ENCODE data around the gene BCL2L14.
A peak's percentile ranks its signal among the peaks of the same experiment; 100 is the strongest.

The BCL2L14 gene

GRCh38 chr12:12070674-12071656 is at the start of gene BCL2L14:
Gene BCL2L14, plus strand, starts transcription at chr12:12070939. Its CDS starts 8,367 bp downstream, at chr12:12079306.
- peak; percentile 19 for DNase-seq

GRCh38 chr12:12022306-12022936 is 48.3 kb upstream of the BCL2L14 start:
- DNase-seq = no peak

GRCh38 chr12:12023456-12023855 is 47.3 kb upstream of the BCL2L14 start:
- no peak for DNase-seq

GRCh38 chr12:12024911-12025682 is 45.6 kb upstream of the BCL2L14 start:
- DNase-seq = peak; percentile 43

- DNase-seq = no peak
Measured at GRCh38 chr12:12025799-12026386, 44.8 kb upstream of the BCL2L14 start.

- no peak for DNase-seq
Measured at GRCh38 chr12:12028668-12029402, 41.9 kb upstream of the BCL2L14 start.

- no peak for DNase-seq
Measured at GRCh38 chr12:12029653-12030052, 41.1 kb upstream of the BCL2L14 start.

GRCh38 chr12:12032260-12032791 is 38.4 kb upstream of the BCL2L14 start:
- peak; percentile 10 for DNase-seq

GRCh38 chr12:12032851-12033797 is 37.6 kb upstream of the BCL2L14 start:
- DNase-seq = peak; percentile 72

GRCh38 chr12:12033824-12034223 is 36.9 kb upstream of the BCL2L14 start:
- no peak for DNase-seq

GRCh38 chr12:12034344-12034743 is 36.4 kb upstream of the BCL2L14 start:
- DNase-seq = no peak

- no peak for DNase-seq
Measured at GRCh38 chr12:12035229-12035628, 35.5 kb upstream of the BCL2L14 start.

- no peak for DNase-seq
Measured at GRCh38 chr12:12036901-12037300, 33.8 kb upstream of the BCL2L14 start.

GRCh38 chr12:12039897-12040296 is 30.8 kb upstream of the BCL2L14 start:
- no peak for DNase-seq

GRCh38 chr12:12046401-12046800 is 24.3 kb upstream of the BCL2L14 start:
- DNase-seq = no peak

- no peak for DNase-seq
Measured at GRCh38 chr12:12047682-12048081, 23.1 kb upstream of the BCL2L14 start.

GRCh38 chr12:12048266-12048665 is 22.5 kb upstream of the BCL2L14 start:
- DNase-seq = no peak

GRCh38 chr12:12048714-12049113 is 22.0 kb upstream of the BCL2L14 start:
- DNase-seq = no peak

GRCh38 chr12:12051668-12052067 is 19.1 kb upstream of the BCL2L14 start:
- no peak for DNase-seq

- no peak for DNase-seq
Measured at GRCh38 chr12:12054993-12055392, 15.7 kb upstream of the BCL2L14 start.

GRCh38 chr12:12056951-12057350 is 13.8 kb upstream of the BCL2L14 start:
- DNase-seq = no peak
